Smooth muscle cell of the brain vasculature (primary cell): ENCODE results near the gene MYNN.

Source experiments
- DNase-seq: peaks from one replicate; pipeline ENCODE4 v3.0.0-alpha.2; 2012; ENCODE audit warnings: low read depth, low spot score

MYNN gene

DNA sequence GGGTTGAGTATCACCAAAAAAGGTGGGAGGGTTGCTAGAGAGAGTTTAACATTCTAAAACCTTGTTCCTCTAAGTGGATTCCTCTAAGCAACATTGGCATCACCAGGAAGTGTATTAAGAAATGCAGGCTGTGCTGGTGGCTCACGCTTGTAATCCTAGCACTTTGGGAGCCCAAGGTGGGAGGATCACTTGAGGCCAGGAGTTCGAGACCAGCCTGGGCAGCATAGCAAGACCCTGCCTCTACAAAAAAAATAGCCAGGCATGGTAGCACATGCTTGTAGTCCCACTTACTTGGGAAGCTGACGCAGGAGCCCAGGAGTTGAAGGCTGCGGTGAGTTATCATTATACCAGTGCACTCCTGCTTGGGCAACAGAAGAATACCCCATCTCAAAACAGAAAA is 4.6 kb downstream of the MYNN start:
- DNase-seq = no peak

GRCh38 chr3:169780742-169781141 is 7.5 kb downstream of the MYNN start:
- no peak for DNase-seq

- no peak for DNase-seq
Measured at GRCh38 chr3:169781209-169781855, 8.1 kb downstream of the MYNN start.

DNA sequence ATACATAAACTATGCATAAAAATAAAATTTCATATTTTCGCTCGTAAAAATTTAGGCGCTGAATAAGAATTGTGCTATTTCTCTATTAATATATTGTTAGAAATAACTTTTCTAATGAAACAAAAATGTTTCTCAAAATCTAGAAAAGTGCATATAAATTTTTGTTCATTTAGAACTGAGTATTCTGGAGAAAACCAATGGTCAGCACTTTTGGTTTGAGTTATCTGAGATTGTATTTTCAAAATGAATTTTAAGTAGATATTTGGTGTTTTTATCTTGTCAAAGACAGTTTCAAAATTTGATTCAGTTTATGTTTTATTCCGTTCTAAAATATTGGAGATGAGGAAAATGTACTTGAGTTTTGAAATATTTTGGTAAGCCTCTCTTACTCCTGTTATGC is 13.9 kb downstream of the MYNN start:
- no peak for DNase-seq

DNA sequence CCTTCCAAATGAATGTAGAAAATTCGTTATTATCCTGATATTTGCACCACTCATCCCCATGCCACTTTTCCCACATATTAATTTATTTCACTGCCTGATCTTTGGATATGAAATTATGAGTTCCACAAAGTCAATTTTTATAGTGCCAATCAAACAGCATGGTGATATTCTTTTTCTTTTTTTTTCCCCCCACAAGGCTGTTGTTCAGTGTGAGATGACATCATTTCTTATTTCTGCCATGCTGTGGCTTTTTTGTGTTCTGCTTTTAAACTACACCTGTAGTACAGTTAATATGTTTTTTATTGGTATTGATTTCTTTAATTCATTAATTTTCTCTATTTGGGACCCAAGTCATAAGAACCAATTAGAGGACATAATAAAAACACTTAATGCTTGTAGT is 14.6 kb downstream of the MYNN start:
- DNase-seq = no peak

- no peak for DNase-seq
Measured at GRCh38 chr3:169790219-169790618, 17.0 kb downstream of the MYNN start.

DNA sequence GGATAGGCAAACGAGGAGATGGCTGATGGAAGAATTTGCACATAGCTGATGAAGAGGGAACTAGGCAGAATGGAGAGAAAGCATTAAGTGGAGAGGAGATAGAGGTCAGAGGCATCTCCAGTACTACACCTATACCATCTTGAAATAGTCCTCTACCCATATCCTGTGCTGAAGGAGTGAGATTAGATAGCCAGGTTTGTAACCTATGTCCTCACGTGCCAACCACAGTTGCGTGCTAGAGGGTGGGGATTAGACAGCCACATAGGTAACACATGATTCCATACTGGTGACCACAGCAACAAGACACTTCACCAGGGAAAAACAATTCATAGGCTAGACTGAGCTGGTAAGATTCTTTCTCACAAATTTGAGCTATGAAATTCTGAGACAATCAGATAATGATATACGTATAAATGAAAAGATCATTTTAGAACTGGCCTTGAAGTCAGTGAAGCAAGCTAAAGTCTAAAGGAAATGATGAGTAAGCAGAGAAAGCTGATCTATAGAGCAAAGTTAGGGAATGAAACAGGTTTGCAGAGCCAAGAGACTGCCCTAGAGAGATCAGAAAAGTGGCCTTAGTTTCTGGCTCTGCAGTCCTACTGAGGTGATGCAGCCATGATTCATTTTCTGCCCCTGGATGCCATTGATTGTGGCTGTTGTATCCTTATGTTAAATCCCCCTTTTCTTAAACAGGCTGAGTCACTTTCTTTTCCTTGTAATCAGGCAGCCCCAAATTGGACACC is 17.7 kb downstream of the MYNN start:
- DNase-seq = no peak

- no peak for DNase-seq
Measured at GRCh38 chr3:169792359-169792758, 19.2 kb downstream of the MYNN start.

GRCh38 chr3:169804681-169805080 is 31.5 kb downstream of the MYNN start:
- DNase-seq = no peak

DNA sequence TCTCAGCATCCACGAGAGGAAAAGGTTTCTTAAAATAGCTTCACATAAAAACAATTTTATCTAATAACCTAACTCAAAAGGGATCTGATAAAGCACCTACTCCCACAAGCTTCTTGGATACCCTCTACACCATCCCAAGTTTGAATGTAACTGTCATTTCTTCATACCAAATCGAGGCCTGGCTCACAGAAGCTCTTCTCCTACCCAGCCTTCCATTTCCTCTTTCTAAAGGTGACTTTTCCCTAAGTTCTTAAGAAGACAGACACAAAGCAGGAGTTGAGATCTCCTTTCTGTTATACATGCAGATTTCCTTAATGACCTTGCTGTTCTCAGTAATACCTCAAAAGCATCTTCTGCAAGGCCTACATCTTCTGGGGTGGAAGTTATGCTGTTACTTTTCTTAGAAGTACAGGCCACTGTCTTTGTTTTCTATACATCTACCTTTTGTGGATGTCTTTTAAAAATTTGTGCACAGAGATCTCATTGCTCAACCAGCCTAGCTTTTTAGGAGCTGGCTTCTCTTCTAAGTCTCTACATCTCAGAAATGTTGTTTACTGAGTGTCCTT is 36.1 kb downstream of the MYNN start:
- no peak for DNase-seq

GRCh38 chr3:169811631-169812331 is 38.6 kb downstream of the MYNN start:
- DNase-seq = peak; percentile 23

GRCh38 chr3:169812332-169813235 is 39.4 kb downstream of the MYNN start, which contains the start of the genes LRRC34 and LRRIQ4:
LRRC34 (minus strand) TSS chr3:169812904; CDS start chr3:169812548, 356 bp downstream.
LRRIQ4 (plus strand) TSS chr3:169812870; CDS start chr3:169821922, 9,052 bp downstream.
- DNase-seq = peak; percentile 46

- DNase-seq = peak; percentile 1
Measured at GRCh38 chr3:169813278-169813677, 40.1 kb downstream of the MYNN start.

- DNase-seq = no peak
Measured at GRCh38 chr3:169813757-169814517, 40.7 kb downstream of the MYNN start.

DNA sequence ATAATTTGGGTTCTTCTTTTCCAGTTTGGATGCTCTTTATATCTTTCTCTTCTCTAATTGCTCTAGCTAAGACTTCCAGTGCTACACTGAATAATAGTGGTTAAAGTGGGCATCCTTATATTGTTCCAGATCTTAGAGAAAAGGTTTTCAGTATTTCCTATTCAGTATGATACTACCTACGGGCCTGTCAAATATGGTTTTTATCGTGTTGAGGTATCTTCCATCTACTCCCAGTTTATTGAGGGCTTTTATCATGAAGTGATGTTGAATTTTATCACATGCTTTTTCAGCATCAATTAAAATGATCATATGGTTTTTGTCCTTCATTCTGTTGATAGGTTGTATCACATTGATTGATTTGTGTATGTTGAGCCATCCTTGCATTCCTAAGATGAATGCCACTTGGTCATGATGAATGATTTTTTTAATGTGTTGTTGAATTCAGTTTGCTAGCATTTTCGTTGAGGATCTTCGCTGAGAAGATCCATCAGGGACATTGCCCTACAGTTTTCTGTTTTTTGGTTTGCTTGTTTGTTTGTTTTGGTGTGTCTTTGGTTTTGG is 42.5 kb downstream of the MYNN start:
- DNase-seq = no peak

- DNase-seq = no peak
Measured at GRCh38 chr3:169818316-169818715, 45.1 kb downstream of the MYNN start.

DNA sequence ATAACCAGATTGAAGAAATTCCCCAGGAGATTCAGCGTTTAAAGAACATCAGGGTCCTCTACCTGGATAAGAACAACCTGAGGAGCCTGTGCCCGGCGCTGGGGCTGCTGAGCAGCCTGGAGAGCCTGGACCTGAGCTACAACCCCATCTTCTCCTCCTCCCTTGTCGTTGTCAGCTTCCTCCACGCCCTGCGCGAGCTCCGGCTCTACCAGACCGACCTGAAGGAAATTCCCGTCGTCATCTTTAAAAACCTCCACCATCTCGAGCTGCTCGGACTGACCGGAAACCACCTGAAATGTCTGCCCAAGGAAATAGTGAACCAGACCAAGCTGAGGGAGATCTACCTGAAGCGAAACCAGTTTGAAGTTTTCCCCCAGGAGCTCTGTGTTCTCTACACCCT is 48.9 kb downstream of the MYNN start:
- no peak for DNase-seq

- no peak for DNase-seq
Measured at GRCh38 chr3:169822540-169822939, 49.3 kb downstream of the MYNN start.

DNA sequence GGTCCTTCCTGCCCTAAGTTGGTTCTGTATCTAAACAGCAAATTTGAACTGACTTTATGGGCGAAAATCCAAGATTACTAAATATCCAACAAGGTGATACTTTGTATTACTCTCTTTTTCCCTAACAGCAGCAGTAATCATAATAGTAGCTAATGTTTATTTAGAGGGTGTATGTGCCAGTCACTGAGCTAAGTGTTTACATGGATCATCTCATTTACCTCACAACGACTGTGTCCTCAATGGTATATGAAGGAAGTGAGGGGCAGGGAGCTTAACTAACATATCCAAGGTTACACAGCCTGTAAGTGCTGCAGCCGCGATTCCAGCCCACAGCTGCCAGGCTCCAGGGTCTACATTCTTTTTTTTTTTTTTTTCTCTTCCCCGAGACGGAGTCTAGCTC is 49.8 kb downstream of the MYNN start:
- DNase-seq = no peak

- no peak for DNase-seq
Measured at GRCh38 chr3:169825316-169825715, 52.1 kb downstream of the MYNN start.
